WTC11 (cell line): ENCODE results near the gene LRRC8C.

ENCODE experiments used
- FOXK1 ChIP-seq: sonication (generic); formaldehyde crosslinking; IDR thresholded peaks from 2 replicates; pipeline ENCODE4 v1.8.0; 2022; ENCODE audit warnings: mild to moderate bottlenecking, moderate library complexity, missing genetic modification reagents
- FOXP1 ChIP-seq: sonication (generic); formaldehyde crosslinking; IDR thresholded peaks from 2 replicates; pipeline ENCODE4 v1.8.0; 2022; ENCODE audit warnings: missing genetic modification reagents, mild to moderate bottlenecking, moderate library complexity, borderline replicate concordance
- IRF2 ChIP-seq: sonication (generic); formaldehyde crosslinking; IDR thresholded peaks from 2 replicates; pipeline ENCODE4 v1.8.0; 2022; ENCODE audit warnings: low read depth, missing genetic modification reagents, borderline replicate concordance
- JUN ChIP-seq: sonication (generic); formaldehyde crosslinking; IDR thresholded peaks from 2 replicates; pipeline ENCODE4 v1.8.0; 2023; ENCODE audit warnings: mild to moderate bottlenecking, missing genetic modification reagents
- MYBL2 ChIP-seq: sonication (generic); formaldehyde crosslinking; IDR thresholded peaks from 2 replicates; pipeline ENCODE4 v1.8.1; 2023; ENCODE audit warnings: mild to moderate bottlenecking, moderate library complexity, missing genetic modification reagents
- NFE2L1 ChIP-seq: sonication (generic); formaldehyde crosslinking; IDR thresholded peaks from 2 replicates; pipeline ENCODE4 v1.8.1; 2023; ENCODE audit warnings: missing genetic modification reagents
- NR2C2 ChIP-seq: sonication (generic); formaldehyde crosslinking; IDR thresholded peaks from 2 replicates; pipeline ENCODE4 v1.8.0; 2022; ENCODE audit warnings: mild to moderate bottlenecking, missing genetic modification reagents
- PRRX2 ChIP-seq: fragments of 250-450 bp; sonication (Bioruptor Pico); IDR thresholded peaks from 2 replicates; pipeline ENCODE4 v1.8.0; 2021; ENCODE audit warnings: mild to moderate bottlenecking
- SP1 ChIP-seq: sonication (generic); formaldehyde crosslinking; conservative IDR thresholded peaks from 2 replicates; pipeline ENCODE4 v1.8.1; 2022; ENCODE audit warnings: missing genetic modification reagents
- TEAD4 ChIP-seq: sonication (generic); formaldehyde crosslinking; IDR thresholded peaks from 2 replicates; pipeline ENCODE4 v1.8.0; 2022; ENCODE audit warnings: mild to moderate bottlenecking, missing genetic modification reagents
- ZNF317 ChIP-seq: sonication (generic); formaldehyde crosslinking; IDR thresholded peaks from 2 replicates; pipeline ENCODE4 v1.8.1; 2023; ENCODE audit warnings: low read depth, mild to moderate bottlenecking, moderate library complexity, missing genetic modification reagents, borderline replicate concordance
- TF ChIP-seq, protein P1 (sequence below): fragments of 200-600 bp; IDR thresholded peaks from 2 replicates; pipeline ENCODE4 v1.8.0; 2022; ENCODE audit warnings: antibody characterized with exemption
- TF ChIP-seq, protein P2 (sequence below): sonication (generic); formaldehyde crosslinking; IDR thresholded peaks from 2 replicates; pipeline ENCODE4 v1.8.0; 2022; ENCODE audit warnings: mild to moderate bottlenecking, missing genetic modification reagents

DNA sequence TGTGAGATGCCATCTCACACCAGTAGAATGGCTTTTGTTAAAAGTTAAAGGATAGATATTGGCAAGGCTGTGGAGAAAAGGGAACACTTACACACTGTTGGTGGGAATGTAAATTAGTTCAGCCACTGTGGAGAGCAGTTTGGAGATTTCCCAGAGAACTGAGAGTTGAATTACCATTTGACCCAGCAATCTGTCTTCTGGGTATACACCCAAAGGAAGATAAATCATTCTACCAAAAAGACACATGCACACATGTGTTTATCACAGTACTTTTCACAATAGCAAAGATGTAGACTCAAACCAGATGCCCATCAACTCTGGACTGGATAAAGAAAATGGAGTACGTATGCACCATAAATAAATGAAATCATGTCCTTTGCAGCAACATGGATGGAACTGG is 99.3 kb downstream of the LRRC8C start:
- TF ChIP-seq ZNF317 = no peak
- no peak for TF ChIP-seq TEAD4 (CRISPR knock-in tag)
- TF ChIP-seq, protein P1, sequence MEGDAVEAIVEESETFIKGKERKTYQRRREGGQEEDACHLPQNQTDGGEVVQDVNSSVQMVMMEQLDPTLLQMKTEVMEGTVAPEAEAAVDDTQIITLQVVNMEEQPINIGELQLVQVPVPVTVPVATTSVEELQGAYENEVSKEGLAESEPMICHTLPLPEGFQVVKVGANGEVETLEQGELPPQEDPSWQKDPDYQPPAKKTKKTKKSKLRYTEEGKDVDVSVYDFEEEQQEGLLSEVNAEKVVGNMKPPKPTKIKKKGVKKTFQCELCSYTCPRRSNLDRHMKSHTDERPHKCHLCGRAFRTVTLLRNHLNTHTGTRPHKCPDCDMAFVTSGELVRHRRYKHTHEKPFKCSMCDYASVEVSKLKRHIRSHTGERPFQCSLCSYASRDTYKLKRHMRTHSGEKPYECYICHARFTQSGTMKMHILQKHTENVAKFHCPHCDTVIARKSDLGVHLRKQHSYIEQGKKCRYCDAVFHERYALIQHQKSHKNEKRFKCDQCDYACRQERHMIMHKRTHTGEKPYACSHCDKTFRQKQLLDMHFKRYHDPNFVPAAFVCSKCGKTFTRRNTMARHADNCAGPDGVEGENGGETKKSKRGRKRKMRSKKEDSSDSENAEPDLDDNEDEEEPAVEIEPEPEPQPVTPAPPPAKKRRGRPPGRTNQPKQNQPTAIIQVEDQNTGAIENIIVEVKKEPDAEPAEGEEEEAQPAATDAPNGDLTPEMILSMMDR = no peak
- TF ChIP-seq JUN (CRISPR knock-in tag) = no peak
- TF ChIP-seq MYBL2 = no peak
- TF ChIP-seq FOXP1 (CRISPR knock-in tag) = no peak
- TF ChIP-seq FOXK1 = no peak
- no peak for TF ChIP-seq PRRX2 (CRISPR knock-in tag)
- no peak for TF ChIP-seq IRF2 (CRISPR knock-in tag)
- TF ChIP-seq, protein P2, sequence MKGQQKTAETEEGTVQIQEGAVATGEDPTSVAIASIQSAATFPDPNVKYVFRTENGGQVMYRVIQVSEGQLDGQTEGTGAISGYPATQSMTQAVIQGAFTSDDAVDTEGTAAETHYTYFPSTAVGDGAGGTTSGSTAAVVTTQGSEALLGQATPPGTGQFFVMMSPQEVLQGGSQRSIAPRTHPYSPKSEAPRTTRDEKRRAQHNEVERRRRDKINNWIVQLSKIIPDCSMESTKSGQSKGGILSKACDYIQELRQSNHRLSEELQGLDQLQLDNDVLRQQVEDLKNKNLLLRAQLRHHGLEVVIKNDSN (CRISPR knock-in tag) = no peak
- no peak for TF ChIP-seq NFE2L1 (CRISPR knock-in tag)
- no peak for TF ChIP-seq SP1 (CRISPR knock-in tag)
- TF ChIP-seq NR2C2 = no peak
